Keratinocyte (primary cell): ENCODE results near the gene ISG20L2. TPM values are rescaled to one million over a fixed set of nuclear protein-coding genes. Genes with fewer than 3 reads are reported as not detected.
A peak's percentile ranks its signal among the peaks of the same experiment; 100 is the strongest.

ENCODE experiments used
- DNase-seq: peaks from one replicate; pipeline ENCODE4 v3.0.0-alpha.2; 2011; ENCODE audit warnings: low read depth, missing footprints, low spot score
- FAIRE-seq: peaks from 2 replicates; lab custom pipeline; 2011; peaks lifted over from hg19 to GRCh38; lab: Jason Lieb, UNC
- H2AFZ ChIP-seq: 2 replicates; pipeline ENCODE4 v1.6.0; 2012; ENCODE audit warnings: low read length, control low read depth, inconsistent platforms; ENCODE audit not compliant: control insufficient read depth
- H3K27ac ChIP-seq: 2 replicates; pipeline ENCODE4 v1.5.1; 2011; ENCODE audit warnings: low read length; ENCODE audit not compliant: control insufficient read depth, insufficient read depth
- H3K27me3 ChIP-seq: 3 replicates; pipeline ENCODE4 v1.6.0; 2011; ENCODE audit warnings: low read length; ENCODE audit not compliant: control insufficient read depth, insufficient read depth; ENCODE audit errors: extremely low read depth
- H3K36me3 ChIP-seq, 2 experiments: 2 replicates in 1 of 2; 3 replicates in 1 of 2; pipeline ENCODE4 v1.5.1; 2011; ENCODE audit warnings: low read length in 2 of 2, mild to moderate bottlenecking in 1 of 2; ENCODE audit not compliant: control insufficient read depth in 2 of 2, insufficient read depth in 2 of 2; ENCODE audit errors: extremely low read depth in 1 of 2
- H3K4me1 ChIP-seq: 3 replicates; pipeline ENCODE4 v1.5.1; 2011; ENCODE audit warnings: low read length; ENCODE audit not compliant: control insufficient read depth, insufficient read depth; ENCODE audit errors: extremely low read depth
- H3K4me2 ChIP-seq: 3 replicates; pipeline ENCODE4 v1.6.0; 2011; ENCODE audit warnings: low read depth, low read length; ENCODE audit not compliant: control insufficient read depth, insufficient read depth; ENCODE audit errors: extremely low read depth
- H3K4me3 ChIP-seq, 3 experiments: fragments of 200-600 bp in 1 of 3; sonication (generic) in 1 of 3; 2 replicates in 2 of 3; 3 replicates in 1 of 3; pipeline ENCODE4 v1.5.1; 2011 to 2016; ENCODE audit warnings: low read length in 3 of 3, mild to moderate bottlenecking in 3 of 3, control low read depth in 2 of 3, inconsistent platforms in 1 of 3, low read depth in 1 of 3, mixed read lengths in 1 of 3, mixed run types in 1 of 3, moderate library complexity in 1 of 3; ENCODE audit not compliant: control insufficient read depth in 2 of 3, insufficient read depth in 2 of 3; ENCODE audit errors: extremely low read depth in 1 of 3
- H3K79me2 ChIP-seq: 2 replicates; pipeline ENCODE4 v1.6.0; 2012; ENCODE audit warnings: low read length; ENCODE audit not compliant: control insufficient read depth, insufficient read depth
- H3K9ac ChIP-seq: 3 replicates; pipeline ENCODE4 v1.6.0; 2011; ENCODE audit warnings: low read length; ENCODE audit not compliant: control insufficient read depth, insufficient read depth; ENCODE audit errors: extremely low read depth
- H3K9me1 ChIP-seq: 3 replicates; pipeline ENCODE4 v1.6.0; 2011; ENCODE audit warnings: low read length; ENCODE audit not compliant: control insufficient read depth, insufficient read depth; ENCODE audit errors: extremely low read depth
- H3K9me3 ChIP-seq: 2 replicates; pipeline ENCODE4 v1.5.1; 2012; ENCODE audit warnings: low read depth, low read length; ENCODE audit not compliant: control insufficient read depth
- H4K20me1 ChIP-seq: 3 replicates; pipeline ENCODE4 v1.6.0; 2011; ENCODE audit warnings: low read length; ENCODE audit not compliant: control insufficient read depth, insufficient read depth; ENCODE audit errors: extremely low read depth
- EZH2 ChIP-seq: IDR thresholded peaks from one replicate; pipeline ENCODE4 v1.6.1; 2012; ENCODE audit warnings: inconsistent platforms, mild to moderate bottlenecking, low read length, moderate library complexity
- dilution Hi-C: fragments of 300-500 bp; cut with MboI; formaldehyde crosslinking; loops from one replicate; pipeline ENCODE4 v1.7.0; 2020; ENCODE audit warnings: low sequenced_read_pairs; ENCODE audit not compliant: extremely low pct_ligation_motif_present
- polyA plus RNA-seq, 5 experiments: library from polyadenylated mRNA; depleted of rRNA in 3 of 5; stranded (reverse) in 3 of 5; stranded (forward) in 1 of 5; unstranded in 1 of 5; fragments of >200 nt; gene quantifications; 1 replicate in 1 of 5; 2 replicates in 3 of 5; 3 replicates in 1 of 5; pipeline versions ENCODE4 v1.2.1 to v1.2.3, GENCODE V29; 2011 to 2012; ENCODE audit warnings: missing spikeins in 2 of 5, low read depth in 1 of 5, low replicate concordance in 1 of 5
- TF ChIP-seq, protein P1 (sequence below), 3 experiments: IDR thresholded peaks in 1 of 3; conservative IDR thresholded peaks in 1 of 3; optimal IDR thresholded peaks in 1 of 3; 2 replicates in 2 of 3; 3 replicates in 1 of 3; pipeline versions ENCODE3 to v1.5.1; 2011; ENCODE audit warnings: low read length in 3 of 3, mild to moderate bottlenecking in 3 of 3, moderate library complexity in 2 of 3, control low read depth in 1 of 3, inconsistent platforms in 1 of 3; ENCODE audit not compliant: insufficient read depth in 2 of 3; ENCODE audit errors: extremely low read depth in 1 of 3

ISG20L2 gene
- polyA plus RNA-seq, 1 donor (not counting 4 experiments of a cell fraction or from before 2014, with no cell fraction given): 48.6 TPM

- Histone ChIP-seq H3K27me3 (peaks cover 38% of the 10 kb centered on the region), H3K4me1 (peaks cover 21% of the 10 kb centered on the region), H3K27ac (no peak overlapping the region), H3K36me3 (no peaks in the 10 kb centered on the region), H3K4me3 (no peak overlapping the region), H3K9ac (no peak overlapping the region), H3K9me3 (no peaks in the 10 kb centered on the region), H4K20me1 (no peaks in the 10 kb centered on the region), H3K79me2 (no peaks in the 10 kb centered on the region), H3K9me1 (no peaks in the 10 kb centered on the region), H2AFZ (no peak overlapping the region), H3K4me2 (no peak overlapping the region)
- dilution Hi-C loops: no loop called here
- FAIRE-seq (no peak), DNase-seq (no peak)
- no peak for TF ChIP-seq EZH2
- TF ChIP-seq, protein P1, sequence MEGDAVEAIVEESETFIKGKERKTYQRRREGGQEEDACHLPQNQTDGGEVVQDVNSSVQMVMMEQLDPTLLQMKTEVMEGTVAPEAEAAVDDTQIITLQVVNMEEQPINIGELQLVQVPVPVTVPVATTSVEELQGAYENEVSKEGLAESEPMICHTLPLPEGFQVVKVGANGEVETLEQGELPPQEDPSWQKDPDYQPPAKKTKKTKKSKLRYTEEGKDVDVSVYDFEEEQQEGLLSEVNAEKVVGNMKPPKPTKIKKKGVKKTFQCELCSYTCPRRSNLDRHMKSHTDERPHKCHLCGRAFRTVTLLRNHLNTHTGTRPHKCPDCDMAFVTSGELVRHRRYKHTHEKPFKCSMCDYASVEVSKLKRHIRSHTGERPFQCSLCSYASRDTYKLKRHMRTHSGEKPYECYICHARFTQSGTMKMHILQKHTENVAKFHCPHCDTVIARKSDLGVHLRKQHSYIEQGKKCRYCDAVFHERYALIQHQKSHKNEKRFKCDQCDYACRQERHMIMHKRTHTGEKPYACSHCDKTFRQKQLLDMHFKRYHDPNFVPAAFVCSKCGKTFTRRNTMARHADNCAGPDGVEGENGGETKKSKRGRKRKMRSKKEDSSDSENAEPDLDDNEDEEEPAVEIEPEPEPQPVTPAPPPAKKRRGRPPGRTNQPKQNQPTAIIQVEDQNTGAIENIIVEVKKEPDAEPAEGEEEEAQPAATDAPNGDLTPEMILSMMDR (optimal IDR thresholded peaks at IDR 0.05 in 1 of 3, IDR thresholded peaks at IDR 0.05 in 1 of 3, conservative IDR thresholded peaks at IDR 0.05 in 1 of 3; ENCODE audit: extremely low read depth in 1 of 3, insufficient read depth in 2 of 3, low read length in 3 of 3): no peak
Observed at GRCh38 chr1:156680056-156680455, 48.5 kb downstream of the ISG20L2 start.

DNA sequence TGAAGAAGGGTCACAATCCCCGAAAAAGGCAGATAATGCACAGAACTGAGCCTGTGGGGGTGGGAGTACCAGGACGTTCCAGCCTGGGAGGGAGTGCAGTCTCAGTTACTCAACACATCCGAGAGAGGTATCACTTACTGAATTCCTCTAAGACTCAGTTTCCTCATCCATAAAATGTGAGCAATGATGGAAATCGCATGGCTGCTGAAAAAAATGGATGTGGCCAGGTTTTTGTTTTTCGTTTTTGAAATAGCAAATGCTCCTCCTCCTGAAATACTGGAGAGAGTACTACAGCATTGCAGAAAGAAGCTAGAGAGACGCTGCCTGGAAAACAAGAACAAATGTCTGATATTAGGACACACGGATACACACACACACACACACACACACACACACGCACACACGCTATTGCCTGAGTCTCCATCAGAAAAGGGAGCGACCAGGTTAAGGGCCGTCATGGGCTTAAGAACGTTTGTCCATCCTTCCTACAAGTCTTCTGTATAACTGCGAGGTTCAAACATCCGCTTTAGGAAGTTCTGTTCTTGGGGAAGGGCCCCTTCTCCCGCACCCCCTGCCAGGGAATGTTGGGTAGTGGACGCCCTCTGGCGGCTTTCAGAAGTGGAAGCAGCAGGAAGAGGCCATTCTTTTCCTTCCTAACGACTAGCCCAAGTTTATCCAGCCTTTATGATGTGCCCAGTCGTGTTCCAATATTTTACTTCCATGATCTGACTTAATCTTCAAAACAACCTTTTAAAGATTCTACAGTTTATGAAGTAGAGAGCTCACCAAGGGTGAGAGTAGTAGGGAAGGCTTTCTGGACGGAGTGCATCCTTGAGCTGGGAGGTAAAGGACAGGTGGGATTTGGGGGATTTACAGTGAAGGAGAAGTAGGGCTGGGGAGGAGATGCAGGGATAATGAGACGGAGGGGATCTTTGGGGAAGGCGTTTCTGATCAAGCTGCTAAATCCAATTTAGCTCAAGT is 50.7 kb downstream of the ISG20L2 start:
- no peak overlapping the region for H2AFZ ChIP-seq
- H3K4me1 ChIP-seq: peaks cover 6% of the 10 kb centered on the region
- H3K79me2 ChIP-seq: no peaks in the 10 kb centered on the region
- H3K4me3 ChIP-seq: no peak overlapping the region
- peaks cover 58% of the 10 kb centered on the region for H3K27me3 ChIP-seq
- no peak overlapping the region for H3K27ac ChIP-seq
- H3K9me3 ChIP-seq: no peaks in the 10 kb centered on the region
- no peak overlapping the region for H3K9ac ChIP-seq
- H4K20me1 ChIP-seq: no peaks in the 10 kb centered on the region
- H3K4me2 ChIP-seq: peak overlapping the region; percentile 58
- dilution Hi-C loops: no loop called here
- no peaks in the 10 kb centered on the region for H3K9me1 ChIP-seq
- TF ChIP-seq, protein P1 (optimal IDR thresholded peaks at IDR 0.05 in 1 of 3, IDR thresholded peaks at IDR 0.05 in 1 of 3, conservative IDR thresholded peaks at IDR 0.05 in 1 of 3; ENCODE audit: extremely low read depth in 1 of 3, insufficient read depth in 2 of 3, low read length in 3 of 3): peak; percentile 79 to 84 (median 84)
- peak; percentile 77 for TF ChIP-seq EZH2
- DNase-seq (no peak), FAIRE-seq (peak; percentile 52)
- H3K36me3 ChIP-seq: no peaks in the 10 kb centered on the region
